Measurements from ENCODE around the gene CD53. TPM values are rescaled to one million over a fixed set of nuclear protein-coding genes. Genes with fewer than 3 reads are reported as not detected.

The CD53 gene
- total RNA-seq, 1 experiment from 2014 or later: 1.4 TPM

GRCh38 chr1:110824192-110824591, 48.8 kb upstream of the CD53 start:
- no peak for TF ChIP-seq SMAD3 (CRISPR knock-in tag; IDR thresholded peaks at IDR 0.05; ENCODE audit: borderline replicate concordance)
- TF ChIP-seq CDX4 (CRISPR knock-in tag; IDR thresholded peaks at IDR 0.05; ENCODE audit: borderline replicate concordance): no peak
- TF ChIP-seq TCF7 (CRISPR knock-in tag; IDR thresholded peaks at IDR 0.05; ENCODE audit: low read depth): no peak
- no peak for TF ChIP-seq ARID4B (CRISPR knock-in tag; IDR thresholded peaks at IDR 0.05; ENCODE audit: borderline replicate concordance)
- TF ChIP-seq IRF2 (CRISPR knock-in tag; IDR thresholded peaks at IDR 0.05; ENCODE audit: borderline replicate concordance, low read depth): no peak
- no peak for TF ChIP-seq STAT6 (CRISPR knock-in tag; conservative IDR thresholded peaks at IDR 0.05; ENCODE audit: low read depth)
- no peak for TF ChIP-seq MAX (CRISPR knock-in tag; IDR thresholded peaks at IDR 0.05)
- TF ChIP-seq ZMAT4 (CRISPR knock-in tag; IDR thresholded peaks at IDR 0.05): no peak
- no peak for TF ChIP-seq ZNF263 (CRISPR knock-in tag; IDR thresholded peaks at IDR 0.05; ENCODE audit: low read depth)
- no peak for TF ChIP-seq ZBTB21 (CRISPR knock-in tag; IDR thresholded peaks at IDR 0.05; ENCODE audit: borderline replicate concordance)
- no peak for TF ChIP-seq NFE2L1 (CRISPR knock-in tag; IDR thresholded peaks at IDR 0.05)
- TF ChIP-seq ZNF232 (CRISPR knock-in tag; IDR thresholded peaks at IDR 0.05): no peak
- TF ChIP-seq USF2 (CRISPR knock-in tag; IDR thresholded peaks at IDR 0.05): no peak
- TF ChIP-seq PRRX2 (CRISPR knock-in tag; IDR thresholded peaks at IDR 0.05): no peak
- no peak for TF ChIP-seq ELF4 (CRISPR knock-in tag; IDR thresholded peaks at IDR 0.05; ENCODE audit: low read depth)
- TF ChIP-seq CBFB (CRISPR knock-in tag; IDR thresholded peaks at IDR 0.05; ENCODE audit: low read depth): no peak
- ATAC-seq (no peak), DNase-seq (ENCODE audit: low spot score) (no peak)
- Mint-ChIP-seq H3K4me1 (no peaks in the 10 kb centered on the region), H3K27me3 (ENCODE audit: low read depth) (peaks cover 13% of the 10 kb centered on the region; the same call in 1 of the 2 replicates), H3K27ac (no peak overlapping the region), H3K9me3 (peaks cover 13% of the 10 kb centered on the region), H3K4me3 (no peak overlapping the region), H3K36me3 (no peaks in the 10 kb centered on the region)
- ChIA-PET CTCF (interaction anchor here (1.6 kb wide), 1 partner anchor 205 kb away, joined by 4 read pairs; no protein-coding TSS in a partner anchor), POLR2A (no interaction called here)

Measured in WTC11 (cell line).